SHP77 (cell line): ENCODE results near the gene AFAP1.

Source experiments
- DNase-seq, 2 experiments: peaks; one replicate each; lab custom pipeline; 2025; lab: John Stamatoyannopoulos, UW

The AFAP1 gene

GRCh38 chr4:7784131-7784870, 155.4 kb downstream of the AFAP1 start:
- DNase-seq: no peak

- no peak for DNase-seq
These were observed 156.1 kb downstream of the AFAP1 start for GRCh38 chr4:7783541-7783940.

GRCh38 chr4:7782783-7783182, 156.9 kb downstream of the AFAP1 start:
- DNase-seq: no peak

GRCh38 chr4:7781993-7782392, 157.7 kb downstream of the AFAP1 start:
- DNase-seq: no peak

GRCh38 chr4:7781366-7781765, 158.3 kb downstream of the AFAP1 start:
- no peak for DNase-seq

GRCh38 chr4:7780751-7781348, 158.8 kb downstream of the AFAP1 start:
- DNase-seq: no peak

- no peak for DNase-seq
These were observed 160.3 kb downstream of the AFAP1 start for GRCh38 chr4:7779432-7779768.

GRCh38 chr4:7778510-7779431, 160.9 kb downstream of the AFAP1 start:
- no peak for DNase-seq

GRCh38 chr4:7777871-7778509, 161.7 kb downstream of the AFAP1 start:
- no peak for DNase-seq

- DNase-seq: no peak
These were observed 162.5 kb downstream of the AFAP1 start for GRCh38 chr4:7777017-7777710.

- no peak for DNase-seq
These were observed 164.3 kb downstream of the AFAP1 start for GRCh38 chr4:7775396-7775795.

- no peak for DNase-seq
These were observed 165.1 kb downstream of the AFAP1 start for GRCh38 chr4:7774301-7775294.

GRCh38 chr4:7773401-7774180, 166.1 kb downstream of the AFAP1 start:
- DNase-seq: no peak

GRCh38 chr4:7772711-7773385, 166.8 kb downstream of the AFAP1 start:
- DNase-seq: no peak

GRCh38 chr4:7771541-7772507, 167.8 kb downstream of the AFAP1 start:
- no peak for DNase-seq

- no peak for DNase-seq
These were observed 168.6 kb downstream of the AFAP1 start for GRCh38 chr4:7771056-7771455.

GRCh38 chr4:7770224-7771050, 169.2 kb downstream of the AFAP1 start:
- no peak for DNase-seq
